ENCODE results near the gene RPL12. TPM values are rescaled to one million over a fixed set of nuclear protein-coding genes. Genes with fewer than 3 reads are reported as not detected.

The RPL12 gene
- total RNA-seq = 1,103 and 1,259 TPM in 2 replicates

GRCh38 chr9:127450830-127451607 is at the start of gene RPL12, which contains the start of gene LRSAM1:
Gene RPL12 (minus strand): TSS chr9:127451406. CDS start chr9:127451317, 89 bp downstream.
Gene LRSAM1 (plus strand): TSS chr9:127451510. CDS start chr9:127454528, 3,018 bp downstream.
- H3K4me1 ChIP-seq (ENCODE audit: insufficient read depth, low read length) = peaks cover 34% of the 10 kb centered on the region
- DNase-seq (ENCODE audit: insufficient read length, low spot score, missing footprints) = peak; percentile 99
- H3K4me2 ChIP-seq (ENCODE audit: insufficient read depth, low read length) = peak within 1 kb of the TSS; percentile 96
- peak within 1 kb of the TSS; percentile 96 for H2AFZ ChIP-seq (ENCODE audit: low read length)
- H3K79me2 ChIP-seq (ENCODE audit: insufficient read depth, low read length) = peaks cover 48% of the 10 kb centered on the region
- H4K20me1 ChIP-seq (ENCODE audit: insufficient read depth, low read length) = peaks cover 49% of the 10 kb centered on the region
- peaks cover 45% of the 10 kb centered on the region for H3K36me3 ChIP-seq (ENCODE audit: insufficient read depth, low read length)
- H3K9me3 ChIP-seq (ENCODE audit: low read depth, low read length) = no peaks in the 10 kb centered on the region
- no peaks in the 10 kb centered on the region for H3K27me3 ChIP-seq (ENCODE audit: insufficient read depth, low read length)
- H3K27ac ChIP-seq (ENCODE audit: low read depth, low read length) = peak within 1 kb of the TSS; percentile 92
- peak within 1 kb of the TSS; percentile 95 for H3K4me3 ChIP-seq (ENCODE audit: insufficient read depth, low read length)
- TF ChIP-seq CTCF (IDR thresholded peaks at IDR 0.05; ENCODE audit: extremely low read depth, low read depth, low read length) = peak; percentile 7

- peak; percentile 47 for DNase-seq (ENCODE audit: insufficient read length, low spot score, missing footprints)
- Histone ChIP-seq H3K4me3 (ENCODE audit: insufficient read depth, low read length) (no peak overlapping the region), H2AFZ (ENCODE audit: low read length) (no peak overlapping the region), H3K4me1 (ENCODE audit: insufficient read depth, low read length) (peaks cover 21% of the 10 kb centered on the region), H3K36me3 (ENCODE audit: insufficient read depth, low read length) (peaks cover 77% of the 10 kb centered on the region), H3K79me2 (ENCODE audit: insufficient read depth, low read length) (peaks cover 27% of the 10 kb centered on the region), H3K27ac (ENCODE audit: low read depth, low read length) (no peak overlapping the region), H4K20me1 (ENCODE audit: insufficient read depth, low read length) (peaks cover 13% of the 10 kb centered on the region), H3K27me3 (ENCODE audit: insufficient read depth, low read length) (no peaks in the 10 kb centered on the region), H3K4me2 (ENCODE audit: insufficient read depth, low read length) (no peak overlapping the region), H3K9me3 (ENCODE audit: low read depth, low read length) (no peaks in the 10 kb centered on the region)
- no peak for TF ChIP-seq CTCF (IDR thresholded peaks at IDR 0.05; ENCODE audit: extremely low read depth, low read depth, low read length)
Observed at GRCh38 chr9:127500862-127501261, 49.7 kb upstream of the RPL12 start.

- H3K79me2 ChIP-seq (ENCODE audit: insufficient read depth, low read length) = peaks cover 24% of the 10 kb centered on the region
- H3K27ac ChIP-seq (ENCODE audit: low read depth, low read length) = no peak overlapping the region
- H3K4me3 ChIP-seq (ENCODE audit: insufficient read depth, low read length) = no peak overlapping the region
- H3K36me3 ChIP-seq (ENCODE audit: insufficient read depth, low read length) = peaks cover 74% of the 10 kb centered on the region
- no peaks in the 10 kb centered on the region for H3K9me3 ChIP-seq (ENCODE audit: low read depth, low read length)
- H3K4me2 ChIP-seq (ENCODE audit: insufficient read depth, low read length) = no peak overlapping the region
- no peak for TF ChIP-seq CTCF (IDR thresholded peaks at IDR 0.05; ENCODE audit: extremely low read depth, low read depth, low read length)
- no peaks in the 10 kb centered on the region for H3K27me3 ChIP-seq (ENCODE audit: insufficient read depth, low read length)
- peaks cover 10% of the 10 kb centered on the region for H4K20me1 ChIP-seq (ENCODE audit: insufficient read depth, low read length)
- H2AFZ ChIP-seq (ENCODE audit: low read length) = no peak overlapping the region
- H3K4me1 ChIP-seq (ENCODE audit: insufficient read depth, low read length) = peaks cover 26% of the 10 kb centered on the region
- peak; percentile 35 for DNase-seq (ENCODE audit: insufficient read length, low spot score, missing footprints)
Observed at GRCh38 chr9:127500399-127500798, 49.2 kb upstream of the RPL12 start.

GRCh38 chr9:127498298-127498697 is 47.1 kb upstream of the RPL12 start:
- Histone ChIP-seq H2AFZ (ENCODE audit: low read length) (no peak overlapping the region), H3K79me2 (ENCODE audit: insufficient read depth, low read length) (peaks cover 7% of the 10 kb centered on the region), H3K36me3 (ENCODE audit: insufficient read depth, low read length) (peaks cover 64% of the 10 kb centered on the region), H3K27ac (ENCODE audit: low read depth, low read length) (peak overlapping the region; percentile 58), H3K9me3 (ENCODE audit: low read depth, low read length) (no peaks in the 10 kb centered on the region), H3K4me3 (ENCODE audit: insufficient read depth, low read length) (no peak overlapping the region), H4K20me1 (ENCODE audit: insufficient read depth, low read length) (peaks cover 5% of the 10 kb centered on the region), H3K27me3 (ENCODE audit: insufficient read depth, low read length) (no peaks in the 10 kb centered on the region), H3K4me1 (ENCODE audit: insufficient read depth, low read length) (peaks cover 34% of the 10 kb centered on the region), H3K4me2 (ENCODE audit: insufficient read depth, low read length) (no peak overlapping the region)
- TF ChIP-seq CTCF (IDR thresholded peaks at IDR 0.05; ENCODE audit: extremely low read depth, low read depth, low read length) = no peak
- DNase-seq (ENCODE audit: insufficient read length, low spot score, missing footprints) = peak; percentile 68

Data from osteoblast (primary cell).